Endothelial cell of umbilical vein (primary cell): ENCODE measurements around the gene PPM1H. TPM values are rescaled to one million over a fixed set of nuclear protein-coding genes. Genes with fewer than 3 reads are reported as not detected.

ENCODE experiments used
- BruUV-seq: library from RNA; stranded (reverse); fragments of 400-500 nt; replicated peaks from 2 replicates; lab custom pipeline; 2021; lab: Mats Ljungman, UMichigan
- CTCF ChIA-PET: fragments of 300-600, 350-600 bp; sonication (Branson Sonifier 250); formaldehyde crosslinking; loops from one replicate; lab custom pipeline; 2021; ENCODE audit warnings: antibody characterized with exemption, inconsistent platforms; lab: Charles Lee
- POLR2A ChIA-PET: fragments of 300-600, 350-600 bp; sonication (Branson Sonifier 250); formaldehyde crosslinking; loops from one replicate; lab custom pipeline; 2021; ENCODE audit warnings: antibody characterized with exemption, inconsistent platforms; lab: Charles Lee
- DNase-seq: peaks from one replicate; pipeline ENCODE4 v3.0.0-alpha.2; 2011; ENCODE audit warnings: low read depth, low spot score
- FAIRE-seq: peaks from 2 replicates; lab custom pipeline; 2011; peaks lifted over from hg19 to GRCh38; lab: Jason Lieb, UNC
- H2AFZ ChIP-seq: 2 replicates; pipeline ENCODE4 v1.6.0; 2012; ENCODE audit warnings: low read depth, low read length, control low read depth, inconsistent platforms
- H3K27ac ChIP-seq: 2 replicates; pipeline ENCODE4 v1.5.1; 2011; ENCODE audit warnings: low read depth, mild to moderate bottlenecking, control low read depth, low read length, moderate library complexity; ENCODE audit not compliant: insufficient read depth
- H3K27me3 ChIP-seq, 2 experiments: 2 replicates each; pipeline versions ENCODE4 v1.6.0 to v1.6.1; 2011; ENCODE audit warnings: low read length in 2 of 2, mixed read lengths in 1 of 2; ENCODE audit not compliant: control insufficient read depth in 2 of 2, insufficient read depth in 2 of 2
- H3K36me3 ChIP-seq, 2 experiments: 2 replicates in 1 of 2; 3 replicates in 1 of 2; pipeline ENCODE4 v1.5.1; 2011; ENCODE audit warnings: low read length in 2 of 2, mild to moderate bottlenecking in 1 of 2, moderate library complexity in 1 of 2; ENCODE audit not compliant: control insufficient read depth in 2 of 2, insufficient read depth in 2 of 2; ENCODE audit errors: extremely low read depth in 1 of 2
- H3K4me1 ChIP-seq: 3 replicates; pipeline ENCODE4 v1.5.1; 2011; ENCODE audit warnings: mild to moderate bottlenecking, low read length; ENCODE audit not compliant: control insufficient read depth, insufficient read depth; ENCODE audit errors: extremely low read depth
- H3K4me2 ChIP-seq: 2 replicates; pipeline ENCODE4 v1.6.1; 2011; ENCODE audit warnings: low read length, control low read depth, mixed read lengths; ENCODE audit not compliant: insufficient read depth
- H3K4me3 ChIP-seq, 3 experiments: fragments of 200-600 bp in 1 of 3; sonication (generic), shearing (Covaris generic) in 1 of 3; replicated peaks in 1 of 3; 2 replicates each; pipeline ENCODE4 v1.5.1; 2011 to 2016; ENCODE audit warnings: control low read depth in 3 of 3, low read length in 3 of 3, mild to moderate bottlenecking in 2 of 3, inconsistent platforms in 1 of 3, low read depth in 1 of 3, moderate library complexity in 1 of 3; ENCODE audit not compliant: insufficient read depth in 1 of 3
- H3K79me2 ChIP-seq: 2 replicates; pipeline ENCODE4 v1.6.0; 2012; ENCODE audit warnings: low read length, inconsistent platforms; ENCODE audit not compliant: control insufficient read depth, insufficient read depth
- H3K9ac ChIP-seq: replicated peaks from 2 replicates; pipeline ENCODE3; 2011; ENCODE audit warnings: low read length, control low read depth; ENCODE audit not compliant: insufficient read depth; ENCODE audit errors: extremely low read depth
- H3K9me1 ChIP-seq: replicated peaks from 3 replicates; pipeline ENCODE4 v1.6.0; 2011; ENCODE audit warnings: mild to moderate bottlenecking, low read length; ENCODE audit not compliant: control insufficient read depth, insufficient read depth; ENCODE audit errors: extremely low read depth
- H3K9me3 ChIP-seq: replicated peaks from 2 replicates; pipeline ENCODE4 v1.5.1; 2012; ENCODE audit warnings: low read length, inconsistent platforms; ENCODE audit not compliant: control insufficient read depth, insufficient read depth
- H4K20me1 ChIP-seq: replicated peaks from 2 replicates; pipeline ENCODE3; 2011; ENCODE audit warnings: mild to moderate bottlenecking, low read length; ENCODE audit not compliant: control insufficient read depth, insufficient read depth; ENCODE audit errors: extremely low read depth
- EZH2 ChIP-seq: IDR thresholded peaks from 2 replicates; pipeline ENCODE4 v1.6.1; 2012; ENCODE audit warnings: borderline replicate concordance, low read depth, mild to moderate bottlenecking, moderate library complexity, low read length, inconsistent platforms; ENCODE audit not compliant: severe bottlenecking
- FOS ChIP-seq: IDR thresholded peaks from 2 replicates; pipeline ENCODE4 v1.6.1; 2011; ENCODE audit warnings: mild to moderate bottlenecking, low read length, moderate library complexity, borderline replicate concordance; ENCODE audit not compliant: insufficient read depth
- GATA2 ChIP-seq: IDR thresholded peaks from 2 replicates; pipeline ENCODE4 v1.7.0; 2011; ENCODE audit warnings: low read depth, mild to moderate bottlenecking, moderate library complexity, mixed read lengths, low read length; ENCODE audit not compliant: insufficient read length, insufficient read depth
- MYC ChIP-seq: IDR thresholded peaks from one replicate; pipeline ENCODE4 v1.6.1; 2011; ENCODE audit warnings: mild to moderate bottlenecking, low read depth, low read length
- POLR2A ChIP-seq: IDR thresholded peaks from 2 replicates; pipeline ENCODE4 v1.6.1; 2012; ENCODE audit warnings: low read depth, mild to moderate bottlenecking, control low read depth, low read length
- dilution Hi-C: fragments of 300-500 bp; cut with MboI; formaldehyde crosslinking; loops from one replicate; pipeline ENCODE4 v1.15.0; 2019; ENCODE audit warnings: low sequenced_read_pairs; ENCODE audit not compliant: extremely low pct_ligation_motif_present
- intact Hi-C: fragments of 100-400 bp; cut with micrococcal nuclease; formaldehyde crosslinking; loops from one replicate; pipeline ENCODE4 v1.10.0; 2022
- polyA plus RNA-seq, 4 experiments: library from polyadenylated mRNA; depleted of rRNA in 3 of 4; stranded (reverse) in 3 of 4; unstranded in 1 of 4; fragments of >200 nt; gene quantifications; 2 replicates each; pipeline versions ENCODE4 v1.2.1 to v1.2.3, GENCODE V29; 2011 to 2012; ENCODE audit warnings: missing spikeins in 1 of 4
- total RNA-seq: library from RNA; stranded (reverse); gene quantifications from 2 replicates; pipeline ENCODE4 v1.2.3, GENCODE V29; 2021
- TF ChIP-seq, protein P1 (sequence below): IDR thresholded peaks from 2 replicates; pipeline ENCODE4 v1.6.1; 2011; ENCODE audit not compliant: insufficient read depth, insufficient read length
- TF ChIP-seq, protein P2 (sequence below), 2 donors: IDR thresholded peaks; 1 replicate in 1 of 2; 2 replicates in 1 of 2; pipeline ENCODE4 v1.5.1; 2011; ENCODE audit warnings: low read length in 2 of 2, mild to moderate bottlenecking in 2 of 2, moderate library complexity in 2 of 2, control low read depth in 1 of 2, inconsistent platforms in 1 of 2, low read depth in 1 of 2; ENCODE audit not compliant: insufficient read depth in 1 of 2; ENCODE audit errors: extremely low read depth in 1 of 2

PPM1H gene
- total and polyA plus RNA-seq, 2 donors (not counting 3 experiments of a cell fraction or from before 2014, with no cell fraction given) = 1.0 to 7.2 TPM

DNA sequence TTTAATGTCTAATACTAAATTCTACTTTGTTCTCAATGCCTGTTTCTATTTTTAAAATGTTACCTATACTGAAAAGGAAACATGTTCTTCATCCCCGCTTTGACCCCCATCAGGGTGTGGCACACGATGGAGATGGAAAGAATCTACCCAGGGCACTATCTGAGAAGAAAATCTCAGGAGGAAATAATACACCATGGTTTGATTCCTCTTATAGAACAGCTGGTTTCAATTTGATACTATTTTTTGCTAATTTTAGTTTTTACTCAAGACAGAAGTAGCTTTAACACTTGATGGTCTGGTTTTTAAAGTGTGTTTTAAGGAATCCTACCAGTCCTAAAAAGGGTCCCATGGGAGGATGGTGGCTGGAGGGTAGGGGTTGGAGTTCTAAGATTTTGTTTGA lies 56.7 kb downstream of the PPM1H start:
- no peaks in the 10 kb centered on the region for H3K9me1 ChIP-seq
- no peaks in the 10 kb centered on the region for H3K79me2 ChIP-seq
- FAIRE-seq = no peak
- POLR2A ChIA-PET = no interaction called here
- CTCF ChIA-PET = no interaction called here
- no peak overlapping the region for H3K4me3 ChIP-seq
- BruUV-seq = no TSS peak
- no peaks in the 10 kb centered on the region for H4K20me1 ChIP-seq
- no peak for DNase-seq
- H3K36me3 ChIP-seq = no peaks in the 10 kb centered on the region
- H3K4me1 ChIP-seq = no peaks in the 10 kb centered on the region
- intact Hi-C loops (no loop called here), dilution Hi-C loops (no loop called here)
- no peak overlapping the region for H3K27ac ChIP-seq
- no peaks in the 10 kb centered on the region for H3K9me3 ChIP-seq
- no peak overlapping the region for H2AFZ ChIP-seq
- H3K27me3 ChIP-seq = peaks cover 4 to 6% of the 10 kb centered on the region in 2 experiments
- H3K4me2 ChIP-seq = no peak overlapping the region
- no peak for TF ChIP-seq POLR2A
- no peak for TF ChIP-seq MYC
- TF ChIP-seq GATA2 = no peak
- no peak for TF ChIP-seq FOS
- TF ChIP-seq, protein P1, sequence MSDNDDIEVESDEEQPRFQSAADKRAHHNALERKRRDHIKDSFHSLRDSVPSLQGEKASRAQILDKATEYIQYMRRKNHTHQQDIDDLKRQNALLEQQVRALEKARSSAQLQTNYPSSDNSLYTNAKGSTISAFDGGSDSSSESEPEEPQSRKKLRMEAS = no peak
- TF ChIP-seq, protein P2, sequence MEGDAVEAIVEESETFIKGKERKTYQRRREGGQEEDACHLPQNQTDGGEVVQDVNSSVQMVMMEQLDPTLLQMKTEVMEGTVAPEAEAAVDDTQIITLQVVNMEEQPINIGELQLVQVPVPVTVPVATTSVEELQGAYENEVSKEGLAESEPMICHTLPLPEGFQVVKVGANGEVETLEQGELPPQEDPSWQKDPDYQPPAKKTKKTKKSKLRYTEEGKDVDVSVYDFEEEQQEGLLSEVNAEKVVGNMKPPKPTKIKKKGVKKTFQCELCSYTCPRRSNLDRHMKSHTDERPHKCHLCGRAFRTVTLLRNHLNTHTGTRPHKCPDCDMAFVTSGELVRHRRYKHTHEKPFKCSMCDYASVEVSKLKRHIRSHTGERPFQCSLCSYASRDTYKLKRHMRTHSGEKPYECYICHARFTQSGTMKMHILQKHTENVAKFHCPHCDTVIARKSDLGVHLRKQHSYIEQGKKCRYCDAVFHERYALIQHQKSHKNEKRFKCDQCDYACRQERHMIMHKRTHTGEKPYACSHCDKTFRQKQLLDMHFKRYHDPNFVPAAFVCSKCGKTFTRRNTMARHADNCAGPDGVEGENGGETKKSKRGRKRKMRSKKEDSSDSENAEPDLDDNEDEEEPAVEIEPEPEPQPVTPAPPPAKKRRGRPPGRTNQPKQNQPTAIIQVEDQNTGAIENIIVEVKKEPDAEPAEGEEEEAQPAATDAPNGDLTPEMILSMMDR (IDR thresholded peaks at IDR 0.05; ENCODE audit: extremely low read depth in 1 of 2, insufficient read depth in 1 of 2, low read depth in 1 of 2, low read length in 2 of 2) = no peak
- TF ChIP-seq EZH2 = no peak
- H3K9ac ChIP-seq = no peak overlapping the region
